GM19239 (cell line): Measurements from ENCODE around the gene SCN2A.

Experiments
- DNase-seq: peaks from one replicate; pipeline ENCODE4 v3.0.0; 2011; ENCODE audit warnings: low spot score; ENCODE audit not compliant: insufficient read length
- FAIRE-seq: peaks from 2 replicates; lab custom pipeline; 2011; peaks lifted over from hg19 to GRCh38; lab: Jason Lieb, UNC

The SCN2A gene

GRCh38 chr2:165406173-165406572 is 167.0 kb downstream of the SCN2A start:
- FAIRE-seq (no peak), DNase-seq (no peak)

GRCh38 chr2:165407466-165407865 is 168.3 kb downstream of the SCN2A start:
- no peak for FAIRE-seq

GRCh38 chr2:165408186-165408585 is 169.0 kb downstream of the SCN2A start:
- no peak for DNase-seq

More at GRCh38 chr2:165407466-165407865, 168.3 kb downstream of the SCN2A start:
- no peak for DNase-seq

DNA sequence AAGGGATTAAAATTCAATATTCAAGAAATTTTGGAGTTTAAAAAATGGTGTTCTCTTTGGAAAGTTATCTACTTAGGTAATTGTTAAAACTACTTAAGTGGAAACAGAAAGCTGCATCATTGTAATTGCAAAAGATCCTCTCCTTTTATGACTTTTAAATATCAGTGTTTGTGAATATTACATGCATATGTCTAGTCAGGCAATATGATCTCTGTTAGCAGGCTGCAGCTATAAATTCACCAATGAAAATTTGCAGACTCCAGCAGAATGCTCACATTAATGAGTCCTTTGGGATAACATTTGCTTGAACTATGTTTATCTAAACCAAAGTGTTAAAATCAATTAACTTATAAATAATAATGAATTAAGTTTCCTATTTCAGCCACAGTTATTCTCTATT is 171.1 kb downstream of the SCN2A start:
- no peak for DNase-seq
- no peak for FAIRE-seq

More at GRCh38 chr2:165408186-165408585, 169.0 kb downstream of the SCN2A start:
- no peak for FAIRE-seq

DNA sequence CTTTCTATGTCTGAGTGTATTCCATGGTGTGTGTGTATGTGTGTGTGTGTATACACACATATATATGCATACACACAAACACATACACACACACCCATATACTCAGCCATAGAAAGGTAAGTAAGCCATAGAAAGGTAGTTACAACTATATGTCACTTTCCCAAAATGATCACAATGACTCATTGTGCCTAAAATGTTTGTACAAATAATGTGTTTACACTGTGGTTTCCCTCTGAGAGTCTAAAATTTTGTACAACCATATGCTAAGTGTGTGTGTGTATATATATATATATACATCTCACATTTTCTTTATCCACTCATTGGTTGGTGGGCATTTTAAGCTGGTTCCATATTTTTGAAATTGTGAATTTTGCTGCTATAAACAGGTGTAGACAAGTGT is 175.0 kb downstream of the SCN2A start:
- no peak for FAIRE-seq
- no peak for DNase-seq

DNA sequence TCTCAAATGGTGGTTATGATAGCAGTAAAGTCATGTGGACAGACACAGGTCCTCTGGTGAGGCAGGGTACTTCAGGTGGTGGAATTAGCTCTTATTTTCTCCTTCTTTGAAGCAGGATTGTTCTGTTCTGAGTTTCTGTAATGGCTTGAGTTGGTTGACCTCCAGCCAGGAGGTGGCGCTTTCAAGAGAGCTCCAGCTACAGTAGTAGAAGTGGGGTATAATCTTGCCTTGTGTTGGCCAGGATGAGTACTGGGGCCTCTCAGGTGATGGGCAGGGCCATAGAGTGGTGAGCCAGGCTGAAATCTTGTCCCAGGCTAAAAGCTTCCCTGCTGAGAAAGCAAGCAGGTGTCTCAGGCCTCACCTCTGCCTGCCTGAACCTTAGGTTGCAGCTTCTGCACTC is 177.8 kb downstream of the SCN2A start:
- FAIRE-seq: no peak
- no peak for DNase-seq

DNA sequence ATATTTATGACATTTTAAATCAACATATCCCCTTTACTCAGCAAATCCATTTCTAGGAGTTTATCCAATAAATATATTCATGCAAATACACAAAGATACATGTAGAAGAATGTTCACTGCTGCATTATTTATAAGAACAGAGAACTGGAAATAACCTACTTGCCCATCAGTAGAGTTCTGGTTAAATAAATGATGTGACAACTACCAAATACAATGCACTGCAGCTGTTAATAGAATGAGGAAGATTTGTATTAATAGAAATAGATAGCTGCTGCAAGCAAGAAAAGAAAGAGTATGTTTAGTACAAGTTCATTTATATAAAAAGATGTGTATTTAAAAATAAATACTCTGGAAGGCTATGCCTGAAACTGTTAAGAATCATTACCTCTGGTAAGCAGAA is 181.0 kb downstream of the SCN2A start:
- no peak for DNase-seq
- FAIRE-seq: no peak

GRCh38 chr2:165423081-165423480 is 183.9 kb downstream of the SCN2A start:
- FAIRE-seq (no peak), DNase-seq (no peak)

GRCh38 chr2:165425556-165425955 is 186.3 kb downstream of the SCN2A start:
- FAIRE-seq: no peak
- no peak for DNase-seq

GRCh38 chr2:165427686-165428085 is 188.5 kb downstream of the SCN2A start:
- no peak for FAIRE-seq
- no peak for DNase-seq

GRCh38 chr2:165428926-165429325 is 189.7 kb downstream of the SCN2A start:
- FAIRE-seq: no peak
- DNase-seq: no peak

DNA sequence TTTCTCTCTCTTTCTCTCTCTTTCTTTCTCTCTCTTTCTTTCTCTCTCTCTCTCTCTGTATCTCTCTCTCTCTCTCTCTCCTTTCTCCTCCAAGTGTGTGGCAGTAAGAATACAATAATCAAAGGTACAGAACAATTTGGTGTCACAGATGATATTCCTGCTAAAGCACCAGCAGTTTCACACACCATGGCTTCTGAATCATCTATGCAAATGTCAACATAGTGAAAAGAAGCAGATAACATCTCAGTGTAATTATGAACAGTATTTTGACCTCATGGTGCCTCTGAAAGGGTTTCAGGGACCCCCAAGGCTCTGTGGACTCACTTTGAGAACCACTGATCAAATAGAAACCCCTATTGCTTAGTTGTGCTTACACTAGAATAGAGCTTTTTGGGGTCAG is 191.8 kb downstream of the SCN2A start:
- no peak for FAIRE-seq

GRCh38 chr2:165432234-165432966 is 193.2 kb downstream of the SCN2A start:
- FAIRE-seq: no peak

More for the DNA sequence above, 191.8 kb downstream of the SCN2A start:
- no peak for DNase-seq

GRCh38 chr2:165434865-165435496 is 195.8 kb downstream of the SCN2A start:
- no peak for DNase-seq
- FAIRE-seq: peak; percentile 21

More at GRCh38 chr2:165432234-165432966, 193.2 kb downstream of the SCN2A start:
- no peak for DNase-seq

DNA sequence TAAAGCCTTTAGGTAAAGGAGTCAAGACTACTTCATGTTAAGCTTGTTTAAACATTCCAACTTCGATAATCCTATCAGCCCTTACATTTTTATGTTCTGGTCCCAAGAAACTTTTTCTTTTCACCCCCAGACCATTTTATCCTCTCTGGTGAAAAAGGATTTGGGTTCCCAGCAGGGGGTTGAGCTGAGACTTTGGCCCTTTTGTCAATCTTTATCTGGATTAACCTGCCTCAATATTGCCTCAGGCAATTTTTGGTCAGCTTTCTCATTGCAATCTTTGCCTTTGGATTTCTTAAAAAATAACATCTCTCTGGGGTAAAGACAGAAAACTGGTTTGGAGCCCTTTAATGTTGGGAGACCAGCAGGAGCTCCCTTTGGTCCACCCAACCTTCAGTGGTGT is 196.4 kb downstream of the SCN2A start:
- DNase-seq (no peak), FAIRE-seq (no peak)

GRCh38 chr2:165436559-165436958 is 197.3 kb downstream of the SCN2A start:
- DNase-seq: no peak
- FAIRE-seq: no peak

DNA sequence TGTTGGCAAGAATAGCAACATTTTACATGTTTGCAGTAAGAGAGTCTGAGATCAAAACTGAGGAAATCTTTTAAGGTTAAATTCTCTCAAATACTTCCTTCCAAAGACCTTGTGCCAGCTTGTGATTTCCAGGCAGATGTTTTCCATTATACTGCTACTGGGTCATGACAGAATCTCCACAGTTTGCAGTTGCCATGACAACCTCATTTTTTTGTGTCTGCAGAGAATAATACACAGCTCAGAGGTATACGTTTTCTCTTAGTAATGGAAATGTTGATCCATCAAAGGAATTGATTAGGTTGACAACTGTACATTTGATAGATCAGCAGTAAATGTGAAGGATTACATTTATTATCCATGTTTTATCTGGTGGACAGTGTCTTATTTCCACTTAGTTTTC is 201.2 kb downstream of the SCN2A start:
- FAIRE-seq (no peak), DNase-seq (no peak)
